GM18951 (cell line): Measurements from ENCODE around the gene ERO1B.

Experiments
- POLR2A ChIP-seq: IDR thresholded peaks from 4 replicates; pipeline ENCODE4 v1.6.1; 2011; ENCODE audit warnings: mild to moderate bottlenecking; ENCODE audit not compliant: insufficient read length, insufficient read depth; ENCODE audit errors: extremely low read depth
- in situ Hi-C: fragments of 300-500 bp; cut with MboI; formaldehyde crosslinking; loops from one replicate; pipeline ENCODE4 v1.12.0; 2022; ENCODE audit warnings: low sequenced_read_pairs, mixed read lengths, inconsistent platforms; ENCODE audit not compliant: unreplicated experiment

The ERO1B gene

DNA sequence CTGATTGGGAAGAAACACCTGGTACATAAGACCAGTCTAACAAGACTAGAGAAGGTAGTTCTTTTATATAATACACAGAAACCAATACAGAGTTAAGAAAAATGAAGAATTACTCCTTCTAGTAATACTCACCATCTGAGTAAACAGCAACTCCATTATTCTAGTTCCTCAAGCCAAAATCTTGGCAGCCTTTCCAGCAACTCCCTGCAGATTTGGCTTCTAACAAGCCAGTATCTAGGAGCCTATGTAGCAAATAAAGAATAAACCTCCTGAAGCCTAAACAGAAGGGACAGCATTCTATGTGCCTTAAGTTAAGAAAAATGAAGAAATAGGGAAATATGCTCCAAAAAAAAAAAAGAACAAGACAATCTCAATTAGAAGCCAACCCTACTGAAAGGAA, 24.5 kb downstream of the ERO1B start:
- in situ Hi-C loops, result no loop called here
- no peak for TF ChIP-seq POLR2A

DNA sequence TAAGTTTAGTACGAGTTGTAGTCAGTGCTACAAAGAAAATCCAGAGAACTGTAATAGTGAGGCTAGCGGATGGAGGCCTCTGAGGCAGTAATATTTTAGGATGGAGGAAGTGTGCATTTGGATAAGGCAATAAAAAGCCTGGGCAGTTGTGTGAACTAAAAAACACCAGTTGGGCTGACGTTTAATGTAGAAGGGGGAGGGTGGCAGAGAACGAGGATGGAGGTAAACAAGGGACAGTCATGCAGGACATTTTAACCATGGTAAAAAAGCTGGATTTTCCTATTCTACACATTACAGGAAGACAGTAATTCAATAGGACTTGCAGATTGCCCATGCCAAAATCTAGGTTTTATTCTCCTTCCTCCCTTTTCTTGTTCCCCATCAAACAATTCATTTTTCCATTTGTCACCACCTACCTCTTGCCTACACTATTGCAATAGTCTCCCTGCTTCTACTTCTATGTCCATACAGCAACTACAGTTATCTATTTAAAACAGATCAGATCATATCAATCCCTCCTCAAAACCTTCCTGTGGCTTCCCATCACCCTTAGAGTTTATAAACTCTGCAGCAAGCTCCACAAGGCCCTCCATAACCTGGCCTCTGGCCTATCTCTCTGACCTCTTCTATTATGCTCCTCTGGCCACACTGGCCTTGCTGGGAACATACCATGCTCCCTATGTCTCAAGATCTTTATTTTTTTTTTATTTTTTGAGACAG, 27.7 kb downstream of the ERO1B start:
- no peak for TF ChIP-seq POLR2A
- in situ Hi-C loops, result no loop called here

- no peak for TF ChIP-seq POLR2A
These were observed 28.6 kb downstream of the ERO1B start for GRCh38 chr1:236253119-236253518.

GRCh38 chr1:236251587-236251986, 30.2 kb downstream of the ERO1B start:
- TF ChIP-seq POLR2A, result no peak
- in situ Hi-C loops, result no loop called here

More at GRCh38 chr1:236253119-236253518, 28.6 kb downstream of the ERO1B start:
- in situ Hi-C loops, result no loop called here

DNA sequence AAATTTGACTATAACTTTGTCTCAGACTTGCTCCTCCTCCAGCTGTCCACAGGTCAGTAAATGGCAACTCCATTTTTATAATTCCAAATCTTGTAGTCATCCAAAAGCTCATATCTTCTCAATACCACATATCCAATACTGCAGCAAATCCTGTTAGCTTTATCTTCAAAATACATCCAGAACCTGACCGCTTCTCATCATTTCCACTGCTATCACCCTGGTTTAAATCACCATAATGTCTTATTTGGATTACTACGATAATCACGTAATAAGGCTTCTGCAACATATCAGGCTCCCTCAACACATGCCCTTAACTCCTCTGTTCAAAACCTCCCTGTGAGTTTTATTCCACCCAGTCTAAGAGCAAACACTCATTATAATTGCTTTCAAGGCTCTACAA, 34.5 kb downstream of the ERO1B start:
- no peak for TF ChIP-seq POLR2A
- in situ Hi-C loops, result no loop called here

GRCh38 chr1:236242568-236242967, 39.2 kb downstream of the ERO1B start:
- no peak for TF ChIP-seq POLR2A
- in situ Hi-C loops, result no loop called here

GRCh38 chr1:236240675-236241074, 41.1 kb downstream of the ERO1B start:
- TF ChIP-seq POLR2A, result no peak

DNA sequence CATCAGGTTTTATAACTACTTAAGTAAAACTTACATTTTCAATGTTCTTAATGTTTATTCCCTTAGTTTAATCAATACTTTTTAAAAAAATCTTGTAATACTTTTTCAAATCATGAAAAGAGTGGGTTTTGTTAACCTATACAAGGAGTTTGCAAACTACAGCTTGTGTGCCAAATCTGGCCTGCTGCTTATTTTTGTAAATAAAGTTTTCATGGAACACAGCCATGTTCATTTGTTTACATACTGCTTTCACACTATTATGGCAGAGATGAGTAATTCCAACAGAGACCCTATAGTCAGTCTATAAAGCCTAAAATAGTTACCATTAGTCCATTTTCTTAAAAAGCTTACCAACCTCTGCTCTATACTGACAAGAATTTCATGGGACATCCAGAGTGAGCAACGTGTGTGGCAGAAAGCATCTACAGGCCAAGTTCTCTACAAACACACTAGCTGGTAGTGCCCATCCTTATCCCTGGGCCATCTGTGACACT, 42.6 kb downstream of the ERO1B start:
- in situ Hi-C loops, result no loop called here
- no peak for TF ChIP-seq POLR2A

More at GRCh38 chr1:236240675-236241074, 41.1 kb downstream of the ERO1B start:
- in situ Hi-C loops, result no loop called here

DNA sequence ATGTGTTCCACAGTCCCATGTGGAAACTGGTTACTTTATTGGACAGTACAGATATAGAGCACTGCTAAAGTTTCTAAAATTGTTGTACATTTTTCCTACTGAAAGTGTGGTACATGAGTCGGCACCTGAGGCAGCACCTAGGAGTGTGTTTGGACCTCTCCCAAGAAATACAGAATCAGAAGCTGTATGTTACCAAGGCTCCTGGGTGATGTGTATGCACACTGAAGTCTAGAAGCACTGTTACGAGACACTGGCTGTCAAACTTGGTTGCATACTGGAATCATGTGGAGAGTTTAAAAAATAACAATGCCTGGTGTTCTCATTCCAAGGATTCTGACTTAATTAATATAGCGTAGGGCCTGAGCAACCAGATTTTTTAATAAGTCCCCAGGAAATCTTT, 46.6 kb downstream of the ERO1B start:
- no peak for TF ChIP-seq POLR2A
- in situ Hi-C loops, result no loop called here

DNA sequence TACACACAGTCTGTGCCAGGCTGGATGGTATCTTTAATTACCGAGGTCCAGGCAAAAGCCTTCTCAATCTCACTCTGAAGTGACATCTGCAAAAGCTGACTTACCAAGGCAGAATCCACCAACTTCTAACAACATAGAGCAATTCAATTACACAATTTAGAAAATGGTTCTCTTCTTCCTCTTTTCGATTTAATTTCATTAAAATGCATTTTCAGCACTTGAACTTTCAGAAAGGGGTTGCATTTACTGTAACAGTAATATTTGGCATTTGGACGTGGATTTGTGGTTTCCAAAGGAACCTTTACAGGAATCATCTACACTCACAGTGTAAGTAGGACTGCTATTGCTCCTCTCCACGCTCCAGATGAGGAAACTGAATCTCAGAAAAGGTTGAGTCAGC, 53.3 kb downstream of the ERO1B start:
- in situ Hi-C loops, result no loop called here
- no peak for TF ChIP-seq POLR2A

GRCh38 chr1:236222632-236223031, 59.1 kb downstream of the ERO1B start:
- in situ Hi-C loops, result no loop called here
- no peak for TF ChIP-seq POLR2A

DNA sequence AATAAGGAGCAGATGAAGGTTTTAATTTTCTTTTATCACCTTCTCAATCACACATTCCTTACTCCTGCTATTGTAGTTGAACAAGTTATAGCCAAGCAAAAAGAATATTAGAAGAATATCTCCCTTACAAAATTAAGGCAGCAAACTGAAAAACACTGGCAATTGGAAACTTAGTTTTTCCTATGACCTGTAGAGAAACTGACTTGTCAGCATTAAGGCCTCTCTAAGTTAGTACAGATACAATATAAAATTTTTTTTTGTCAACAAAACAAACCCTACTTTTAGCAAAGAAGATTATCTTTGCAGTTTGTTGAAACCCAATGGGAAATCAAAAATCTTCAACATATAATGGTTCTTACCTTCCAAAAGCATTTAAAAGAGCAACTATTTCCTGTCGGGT, 61.3 kb downstream of the ERO1B start:
- in situ Hi-C loops, result no loop called here
- TF ChIP-seq POLR2A, result no peak

DNA sequence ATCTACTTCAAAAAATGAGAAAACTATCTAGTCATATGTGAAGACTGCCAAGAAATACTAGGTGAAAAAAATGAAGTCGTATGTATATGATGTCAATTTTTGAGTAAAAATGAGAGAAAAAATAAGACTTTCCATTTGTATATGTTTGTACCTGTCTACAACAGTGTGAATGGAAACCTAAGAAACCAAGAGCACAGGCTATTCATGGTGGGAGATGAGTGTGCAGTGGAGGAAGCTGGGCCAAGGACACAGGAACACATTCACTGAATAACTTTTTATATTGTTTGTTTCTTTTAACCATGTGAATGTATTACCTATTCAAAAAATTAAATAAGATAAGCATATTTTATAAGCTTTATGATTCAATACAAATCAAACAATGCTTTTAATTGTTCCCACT, 67.0 kb downstream of the ERO1B start:
- in situ Hi-C loops, result no loop called here
- no peak for TF ChIP-seq POLR2A

DNA sequence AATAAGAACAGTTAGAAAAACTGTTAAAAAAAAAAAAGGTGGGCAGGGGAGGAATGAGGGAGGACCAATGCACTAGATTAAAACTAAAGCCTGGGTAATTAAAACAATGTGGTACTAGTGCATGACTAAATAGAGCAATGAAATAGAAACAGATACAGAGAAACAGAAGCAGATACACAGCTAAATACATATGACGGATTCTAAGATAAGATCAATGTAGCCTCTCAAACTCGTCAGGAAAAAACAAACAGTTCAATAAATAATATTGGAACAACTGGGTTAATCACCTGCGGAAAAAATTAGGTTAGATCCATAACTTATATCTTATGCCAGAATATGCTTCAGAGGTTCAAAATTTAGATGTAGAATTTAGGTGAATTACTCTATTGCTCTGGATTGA, 68.2 kb downstream of the ERO1B start:
- in situ Hi-C loops, result no loop called here
- TF ChIP-seq POLR2A, result no peak
